T-helper 17 cell (primary cell): ENCODE data around the gene DNAL1. TPM values are rescaled to one million over a fixed set of nuclear protein-coding genes. Genes with fewer than 3 reads are reported as not detected.
A peak's percentile ranks its signal among the peaks of the same experiment; 100 is the strongest.

Source experiments
- ATAC-seq: fragments of 150-1000 bp; cut with Tn5 transposase; 2 replicates; pipeline ENCODE4 v1.10.0; 2021; ENCODE audit warnings: mild to moderate bottlenecking, moderate library complexity
- DNase-seq, 3 donors: peaks; one replicate each; pipeline versions ENCODE4 v3.0.0 to v3.0.0-alpha.2; 2020 to 2021
- H3K9me3 ChIP-seq: one replicate; pipeline ENCODE4 v1.7.0; 2013; ENCODE audit warnings: low read length, mild to moderate bottlenecking; ENCODE audit not compliant: control insufficient read depth, poor library complexity, severe bottlenecking
- H3K27ac Mint-ChIP-seq: one replicate; pipeline ENCODE4 v1.8.0; 2022; ENCODE audit warnings: mild to moderate bottlenecking, moderate library complexity, mixed read lengths
- H3K27me3 Mint-ChIP-seq: one replicate; pipeline ENCODE4 v1.8.0; 2022; ENCODE audit warnings: mixed read lengths
- H3K36me3 Mint-ChIP-seq: one replicate; pipeline ENCODE4 v1.8.0; 2022; ENCODE audit warnings: low read depth, mixed read lengths
- H3K4me1 Mint-ChIP-seq: one replicate; pipeline ENCODE4 v1.8.0; 2022; ENCODE audit warnings: mild to moderate bottlenecking, mixed read lengths
- H3K4me3 Mint-ChIP-seq: one replicate; pipeline ENCODE4 v1.8.0; 2022; ENCODE audit warnings: mild to moderate bottlenecking, moderate library complexity, mixed read lengths
- total RNA-seq, 4 donors: library from RNA in 2 of 4; stranded (reverse) in 2 of 4; gene quantifications; one replicate each; pipeline ENCODE4 v1.2.3 and lab custom pipeline; 2022 to 2026

DNAL1 gene
- total RNA-seq, 2 donors from 2014 or later = 5.4 to 6.1 TPM

- no peaks in the 10 kb centered on the region for H3K36me3 Mint-ChIP-seq
- peaks cover 78% of the 10 kb centered on the region for H3K4me1 Mint-ChIP-seq
- peak overlapping the region; percentile 96 for H3K27ac Mint-ChIP-seq
- ATAC-seq (no peak), DNase-seq (no peak)
- H3K9me3 ChIP-seq = no peaks in the 10 kb centered on the region
- no peaks in the 10 kb centered on the region for H3K27me3 Mint-ChIP-seq
- no peak overlapping the region for H3K4me3 Mint-ChIP-seq
Measured at GRCh38 chr14:73749706-73750530, 105.1 kb downstream of the DNAL1 start.

GRCh38 chr14:73750531-73750901, 105.7 kb downstream of the DNAL1 start:
- Mint-ChIP-seq H3K27me3 (no peaks in the 10 kb centered on the region), H3K27ac (peak overlapping the region; percentile 96), H3K4me3 (no peak overlapping the region), H3K4me1 (peaks cover 78% of the 10 kb centered on the region), H3K36me3 (no peaks in the 10 kb centered on the region)
- no peaks in the 10 kb centered on the region for H3K9me3 ChIP-seq
- ATAC-seq = no peak
- no peak for DNase-seq

GRCh38 chr14:73751157-73751691, 106.4 kb downstream of the DNAL1 start:
- Mint-ChIP-seq H3K4me1 (peaks cover 85% of the 10 kb centered on the region), H3K4me3 (peak overlapping the region; percentile 43), H3K27me3 (no peaks in the 10 kb centered on the region), H3K36me3 (no peaks in the 10 kb centered on the region), H3K27ac (peak overlapping the region; percentile 96)
- H3K9me3 ChIP-seq = no peaks in the 10 kb centered on the region
- ATAC-seq (no peak), DNase-seq (no peak)

GRCh38 chr14:73752297-73752992, 107.7 kb downstream of the DNAL1 start:
- peak overlapping the region; percentile 92 for H3K4me3 Mint-ChIP-seq
- H3K36me3 Mint-ChIP-seq = no peaks in the 10 kb centered on the region
- peak; percentile 53 for ATAC-seq
- DNase-seq = peak in 1 of 3 donors; percentile 41
- H3K27me3 Mint-ChIP-seq = no peaks in the 10 kb centered on the region
- peak overlapping the region; percentile 96 for H3K27ac Mint-ChIP-seq
- H3K9me3 ChIP-seq = no peaks in the 10 kb centered on the region
- H3K4me1 Mint-ChIP-seq = peaks cover 86% of the 10 kb centered on the region

Other genes with a start within 250 kb of the DNAL1 start
- 10 to 100 TPM; 38.8 to 45.7 TPM for gene NUMB, start 186.4 kb upstream of the DNAL1 start, total RNA-seq
- gene RIOX1, start 154.1 kb upstream of the DNAL1 start, total RNA-seq = 10 to 100 TPM; 25.1 to 31.7 TPM
- 1 to 10 TPM; 2.2 to 3.6 TPM for gene ACOT1, start 107.8 kb upstream of the DNAL1 start, total RNA-seq
- gene HEATR4, start 86.0 kb upstream of the DNAL1 start, total RNA-seq = under 1 TPM in 1 of 2 donors, not detected in 1; 0.07 TPM
- gene ACOT2, start 75.8 kb upstream of the DNAL1 start, total RNA-seq = 10 to 100 TPM; 11.1 to 16.1 TPM
- 1 to 10 TPM in 1 of 2 donors, under 1 TPM in 1; 0.65 to 1.1 TPM for gene ACOT4, start 53.1 kb upstream of the DNAL1 start, total RNA-seq
- not detected for gene ACOT6, start 32.5 kb upstream of the DNAL1 start, total RNA-seq
- 10 to 100 TPM; 42.0 to 53.7 TPM for gene PNMA1, start 69.4 kb downstream of the DNAL1 start, total RNA-seq
- gene PTGR2, start 206.8 kb downstream of the DNAL1 start, total RNA-seq = 1 to 10 TPM; 1.3 to 1.4 TPM
- gene ZNF410, start 241.9 kb downstream of the DNAL1 start, total RNA-seq = 10 to 100 TPM; 92.7 to 97.8 TPM